ENCODE results near the gene ATP8A2. TPM values are rescaled to one million over a fixed set of nuclear protein-coding genes. Genes with fewer than 3 reads are reported as not detected.

The ATP8A2 gene
- total and polyA plus RNA-seq, 10 of the 15 experiments (the other 5 are each of a cell fraction or from before 2014, with no cell fraction given) = 0.01 to 0.04 (median 0.04) TPM; not detected in 7

DNA sequence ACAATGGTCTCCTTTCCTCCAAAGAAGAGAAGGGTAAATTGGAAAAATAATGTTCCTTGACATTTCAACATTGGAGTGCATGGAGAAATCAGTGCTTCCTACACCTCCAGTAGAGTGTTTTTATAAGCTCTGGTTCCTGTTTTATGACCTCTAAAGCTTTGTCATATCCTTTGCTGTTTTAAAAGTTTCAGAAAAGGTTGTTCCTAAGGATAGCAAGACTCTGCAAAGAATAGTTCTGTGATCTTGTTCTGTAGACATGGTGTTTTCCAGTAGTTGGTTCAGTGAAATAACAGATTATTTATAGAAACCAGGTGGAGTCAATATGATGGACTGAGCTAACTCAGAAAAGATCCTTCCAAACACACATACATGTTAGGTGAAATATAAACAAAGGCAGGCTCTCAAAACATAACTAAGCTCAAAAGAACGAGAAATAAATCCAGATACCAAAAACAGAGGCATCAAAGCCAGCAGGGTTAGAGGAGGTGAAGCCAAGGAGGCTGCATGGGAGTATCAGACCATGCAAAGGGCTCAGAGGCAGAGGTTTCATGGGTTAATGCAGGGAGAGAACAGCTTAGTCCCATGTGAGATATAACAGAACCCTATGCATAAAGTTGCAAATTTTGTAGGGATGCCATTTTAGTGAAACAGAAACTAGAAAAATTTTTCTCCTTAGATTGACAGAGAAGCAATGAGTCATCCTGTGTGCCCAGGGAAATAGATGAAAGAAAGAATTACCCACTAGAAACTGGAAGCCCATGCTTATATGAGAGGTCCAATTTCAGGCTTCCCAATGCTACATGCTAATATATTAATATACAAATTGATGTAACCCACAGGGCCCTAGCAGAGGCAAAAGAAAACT is 635.7 kb downstream of the ATP8A2 start (continued):
- TF ChIP-seq, protein P1, sequence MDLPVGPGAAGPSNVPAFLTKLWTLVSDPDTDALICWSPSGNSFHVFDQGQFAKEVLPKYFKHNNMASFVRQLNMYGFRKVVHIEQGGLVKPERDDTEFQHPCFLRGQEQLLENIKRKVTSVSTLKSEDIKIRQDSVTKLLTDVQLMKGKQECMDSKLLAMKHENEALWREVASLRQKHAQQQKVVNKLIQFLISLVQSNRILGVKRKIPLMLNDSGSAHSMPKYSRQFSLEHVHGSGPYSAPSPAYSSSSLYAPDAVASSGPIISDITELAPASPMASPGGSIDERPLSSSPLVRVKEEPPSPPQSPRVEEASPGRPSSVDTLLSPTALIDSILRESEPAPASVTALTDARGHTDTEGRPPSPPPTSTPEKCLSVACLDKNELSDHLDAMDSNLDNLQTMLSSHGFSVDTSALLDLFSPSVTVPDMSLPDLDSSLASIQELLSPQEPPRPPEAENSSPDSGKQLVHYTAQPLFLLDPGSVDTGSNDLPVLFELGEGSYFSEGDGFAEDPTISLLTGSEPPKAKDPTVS (IDR thresholded peaks at IDR 0.05; ENCODE audit: low read depth, low read length) = no peak
- TF ChIP-seq IKZF2 (IDR thresholded peaks at IDR 0.05) (no peak), MTA2 (IDR thresholded peaks at IDR 0.05; ENCODE audit: low read depth) (no peak)

DNA sequence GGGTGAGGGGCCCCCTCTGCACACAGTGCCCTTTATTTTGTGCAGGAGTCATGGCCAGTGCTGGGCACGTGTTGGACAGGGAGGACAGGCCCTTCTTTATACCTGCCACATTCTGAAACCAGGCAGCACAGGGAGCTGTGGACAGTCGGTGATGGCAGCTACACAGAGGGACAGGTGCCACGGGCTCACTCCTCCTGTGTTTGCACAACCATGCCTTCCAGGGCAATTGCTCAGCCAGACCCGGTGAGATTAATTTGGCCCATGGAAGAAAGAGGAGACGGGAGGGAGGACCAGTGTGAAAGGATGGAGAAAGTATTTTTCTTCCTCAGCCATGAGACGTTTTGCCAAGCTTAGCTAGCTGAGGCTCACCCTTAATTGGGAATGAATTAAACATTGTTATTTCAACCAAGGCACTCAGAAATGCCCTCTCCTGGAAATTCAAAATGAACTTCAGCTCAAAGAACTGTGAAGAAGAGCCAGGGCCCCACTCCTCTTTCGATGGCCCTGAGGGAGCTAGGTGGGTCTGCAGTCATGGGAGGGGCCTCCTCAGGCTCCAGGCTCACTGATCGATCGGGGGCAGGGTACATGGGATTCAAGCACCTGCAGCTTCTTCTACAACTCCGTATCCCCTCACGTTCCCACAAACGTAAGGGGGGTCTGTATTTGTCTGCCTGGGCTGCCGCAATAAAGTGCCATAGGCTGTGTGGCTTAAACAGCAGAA is 638.9 kb downstream of the ATP8A2 start:
- no peak overlapping the region for H3K4me3 ChIP-seq
- SMC1A ChIA-PET (ENCODE audit: uncharacterized antibody, unreplicated experiment) = no interaction called here
- ATAC-seq (no peak), DNase-seq (ENCODE audit: low read depth, low spot score) (no peak), FAIRE-seq (no peak)
- WGBS (ENCODE audit: insufficient coverage, insufficient replicate concordance, low lambda C conversion rate, missing lambda C conversion rate) = 31% methylated on average over 13 of the region's 13 CpGs
- H3K27me3 ChIP-seq (replicated peaks in 1 of 2; ENCODE audit: control insufficient read depth in 2 of 2, insufficient read depth in 2 of 2, low read length in 1 of 2) = no peaks in the 10 kb centered on the region; a peak in 2 of 4 replicates
- no peak overlapping the region for H2AFZ ChIP-seq (ENCODE audit: control insufficient read depth, low read depth, low read length)
- no peaks in the 10 kb centered on the region for H4K20me1 ChIP-seq (ENCODE audit: control insufficient read depth, insufficient read depth)
- H3K4me1 ChIP-seq (ENCODE audit: control insufficient read depth, insufficient read depth, low read length) = no peaks in the 10 kb centered on the region
- H3K27ac ChIP-seq (ENCODE audit: control insufficient read depth, insufficient read depth) = no peak overlapping the region
- H3K9me3 ChIP-seq (replicated peaks; ENCODE audit: control insufficient read depth, insufficient read depth, low read length) = no peaks in the 10 kb centered on the region; the same call in 2 of the 3 replicates
- H3K36me3 ChIP-seq (ENCODE audit: control insufficient read depth in 2 of 2, insufficient read depth in 2 of 2, low read length in 1 of 2) = no peaks in the 10 kb centered on the region
- intact Hi-C loops (cut with micrococcal nuclease; ENCODE audit: unreplicated experiment) (no loop called here), in situ Hi-C loops (cut with MboI) (no loop called here)
- no peak overlapping the region for H3K4me2 ChIP-seq (ENCODE audit: control insufficient read depth, insufficient read depth)
- RAD21 ChIA-PET (ENCODE audit: unreplicated experiment) = no interaction called here
- H3K79me2 ChIP-seq (ENCODE audit: control insufficient read depth, insufficient read depth, low read length) = no peaks in the 10 kb centered on the region
- POLR2A ChIA-PET = no interaction called here
- H3K9ac ChIP-seq (ENCODE audit: control insufficient read depth, insufficient read depth, low read length) = no peak overlapping the region
- CTCF ChIA-PET = no interaction called here
- BruUV-seq (replicated peaks) = no TSS peak
- TF ChIP-seq EP300 (IDR thresholded peaks at IDR 0.05; ENCODE audit: borderline replicate concordance in 1 of 2, control insufficient read depth in 1 of 2, low read depth in 2 of 2, low read length in 2 of 2) (no peak), SMAD5 (IDR thresholded peaks at IDR 0.05; ENCODE audit: low read depth) (no peak), MYB (IDR thresholded peaks at IDR 0.05; ENCODE audit: borderline replicate concordance, low read depth, low read length) (no peak), SRF (IDR thresholded peaks at IDR 0.05; ENCODE audit: low read depth in 2 of 2, low read length in 2 of 2) (no peak), CHD1 (IDR thresholded peaks at IDR 0.05; ENCODE audit: low read depth, low read length) (no peak), GATAD2B (conservative IDR thresholded peaks at IDR 0.05; ENCODE audit: low read depth) (no peak), CREM (IDR thresholded peaks at IDR 0.05; ENCODE audit: low read depth) (no peak), RBBP5 (conservative IDR thresholded peaks at IDR 0.05) (no peak), ZZZ3 (IDR thresholded peaks at IDR 0.05; ENCODE audit: control insufficient read depth, insufficient read length, low read depth) (no peak), SMARCA5 (IDR thresholded peaks at IDR 0.05) (no peak)
- TF ChIP-seq, protein P2, sequence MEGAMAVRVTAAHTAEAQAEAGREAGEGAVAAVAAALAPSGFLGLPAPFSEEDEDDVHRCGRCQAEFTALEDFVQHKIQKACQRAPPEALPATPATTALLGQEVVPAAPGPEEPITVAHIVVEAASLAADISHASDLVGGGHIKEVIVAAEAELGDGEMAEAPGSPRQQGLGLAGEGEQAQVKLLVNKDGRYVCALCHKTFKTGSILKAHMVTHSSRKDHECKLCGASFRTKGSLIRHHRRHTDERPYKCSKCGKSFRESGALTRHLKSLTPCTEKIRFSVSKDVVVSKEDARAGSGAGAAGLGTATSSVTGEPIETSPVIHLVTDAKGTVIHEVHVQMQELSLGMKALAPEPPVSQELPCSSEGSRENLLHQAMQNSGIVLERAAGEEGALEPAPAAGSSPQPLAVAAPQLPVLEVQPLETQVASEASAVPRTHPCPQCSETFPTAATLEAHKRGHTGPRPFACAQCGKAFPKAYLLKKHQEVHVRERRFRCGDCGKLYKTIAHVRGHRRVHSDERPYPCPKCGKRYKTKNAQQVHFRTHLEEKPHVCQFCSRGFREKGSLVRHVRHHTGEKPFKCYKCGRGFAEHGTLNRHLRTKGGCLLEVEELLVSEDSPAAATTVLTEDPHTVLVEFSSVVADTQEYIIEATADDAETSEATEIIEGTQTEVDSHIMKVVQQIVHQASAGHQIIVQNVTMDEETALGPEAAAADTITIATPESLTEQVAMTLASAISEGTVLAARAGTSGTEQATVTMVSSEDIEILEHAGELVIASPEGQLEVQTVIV (IDR thresholded peaks at IDR 0.05; ENCODE audit: borderline replicate concordance, partially characterized antibody) = no peak
- TF ChIP-seq, protein P3, sequence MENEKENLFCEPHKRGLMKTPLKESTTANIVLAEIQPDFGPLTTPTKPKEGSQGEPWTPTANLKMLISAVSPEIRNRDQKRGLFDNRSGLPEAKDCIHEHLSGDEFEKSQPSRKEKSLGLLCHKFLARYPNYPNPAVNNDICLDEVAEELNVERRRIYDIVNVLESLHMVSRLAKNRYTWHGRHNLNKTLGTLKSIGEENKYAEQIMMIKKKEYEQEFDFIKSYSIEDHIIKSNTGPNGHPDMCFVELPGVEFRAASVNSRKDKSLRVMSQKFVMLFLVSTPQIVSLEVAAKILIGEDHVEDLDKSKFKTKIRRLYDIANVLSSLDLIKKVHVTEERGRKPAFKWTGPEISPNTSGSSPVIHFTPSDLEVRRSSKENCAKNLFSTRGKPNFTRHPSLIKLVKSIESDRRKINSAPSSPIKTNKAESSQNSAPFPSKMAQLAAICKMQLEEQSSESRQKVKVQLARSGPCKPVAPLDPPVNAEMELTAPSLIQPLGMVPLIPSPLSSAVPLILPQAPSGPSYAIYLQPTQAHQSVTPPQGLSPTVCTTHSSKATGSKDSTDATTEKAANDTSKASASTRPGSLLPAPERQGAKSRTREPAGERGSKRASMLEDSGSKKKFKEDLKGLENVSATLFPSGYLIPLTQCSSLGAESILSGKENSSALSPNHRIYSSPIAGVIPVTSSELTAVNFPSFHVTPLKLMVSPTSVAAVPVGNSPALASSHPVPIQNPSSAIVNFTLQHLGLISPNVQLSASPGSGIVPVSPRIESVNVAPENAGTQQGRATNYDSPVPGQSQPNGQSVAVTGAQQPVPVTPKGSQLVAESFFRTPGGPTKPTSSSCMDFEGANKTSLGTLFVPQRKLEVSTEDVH (IDR thresholded peaks at IDR 0.05; ENCODE audit: low read depth, partially characterized antibody) = no peak

Data from GM12878 (cell line).